ENCODE results near the gene GPR21. TPM values are rescaled to one million over a fixed set of nuclear protein-coding genes. Genes with fewer than 3 reads are reported as not detected.
A peak's percentile ranks its signal among the peaks of the same experiment; 100 is the strongest.

The GPR21 gene
- total and polyA plus RNA-seq, 2 experiments from 2014 or later = 0.90 TPM; not detected in 1

GRCh38 chr9:123083680-123084079 is 50.2 kb downstream of the GPR21 start:
- Histone ChIP-seq H3K36me3 (ENCODE audit: insufficient read depth) (peaks cover 4% of the 10 kb centered on the region), H3K4me1 (ENCODE audit: insufficient read depth) (peaks cover 17% of the 10 kb centered on the region), H3K27ac (ENCODE audit: low read depth) (no peak overlapping the region), H3K4me3 (no peak overlapping the region), H3F3A (replicated peaks; ENCODE audit: low read depth) (no peaks in the 10 kb centered on the region), H3K27me3 (ENCODE audit: insufficient read depth) (no peaks in the 10 kb centered on the region), H4K20me1 (replicated peaks; ENCODE audit: insufficient read depth) (no peaks in the 10 kb centered on the region; the same call in 1 of the 2 replicates), H2AFZ (no peak overlapping the region), H3K9me2 (ENCODE audit: insufficient read depth) (no peaks in the 10 kb centered on the region), H3K4me2 (no peak overlapping the region), H3K79me2 (replicated peaks; ENCODE audit: insufficient read depth) (no peaks in the 10 kb centered on the region)
- no peak for TF ChIP-seq REST (IDR thresholded peaks at IDR 0.05; ENCODE audit: unreplicated experiment)
- no peak for TF ChIP-seq EZH2phosphoT487 (IDR thresholded peaks at IDR 0.05; ENCODE audit: unreplicated experiment)
- TF ChIP-seq ZNF331 (CRISPR knock-in tag; IDR thresholded peaks at IDR 0.05; ENCODE audit: low read depth) = no peak
- peaks cover 46% of the 10 kb centered on the region for H3K36me3 Mint-ChIP-seq (ENCODE audit: low read depth)
- ATAC-seq (no peak), DNase-seq (ENCODE audit: low spot score) (no peak)
- no peak overlapping the region for H3K4me3 Mint-ChIP-seq
- H3K4me1 Mint-ChIP-seq = peaks cover 26% of the 10 kb centered on the region
- H3K27ac Mint-ChIP-seq = no peak overlapping the region
- H3K9me3 Mint-ChIP-seq = no peaks in the 10 kb centered on the region
- H3K27me3 Mint-ChIP-seq (ENCODE audit: insufficient read depth, low read depth, poor library complexity) = peaks cover 2% of the 10 kb centered on the region

GRCh38 chr9:123084256-123084655 is 50.8 kb downstream of the GPR21 start:
- Histone ChIP-seq H3K9me2 (ENCODE audit: insufficient read depth) (no peaks in the 10 kb centered on the region), H3K79me2 (replicated peaks; ENCODE audit: insufficient read depth) (no peaks in the 10 kb centered on the region), H4K20me1 (replicated peaks; ENCODE audit: insufficient read depth) (no peaks in the 10 kb centered on the region; the same call in 1 of the 2 replicates), H3K4me3 (no peak overlapping the region), H3K27ac (ENCODE audit: low read depth) (no peak overlapping the region), H3K36me3 (ENCODE audit: insufficient read depth) (no peaks in the 10 kb centered on the region; the same call in 1 of the 2 replicates), H3K4me1 (ENCODE audit: insufficient read depth) (peaks cover 17% of the 10 kb centered on the region), H3F3A (replicated peaks; ENCODE audit: low read depth) (no peaks in the 10 kb centered on the region), H3K4me2 (no peak overlapping the region), H2AFZ (no peak overlapping the region), H3K27me3 (ENCODE audit: insufficient read depth) (no peaks in the 10 kb centered on the region)
- Mint-ChIP-seq H3K4me3 (no peak overlapping the region), H3K27ac (0 out of 2 replicates have a peak overlapping the region, but pooled peaks have one; percentile 7), H3K4me1 (peaks cover 24% of the 10 kb centered on the region), H3K9me3 (no peaks in the 10 kb centered on the region), H3K27me3 (ENCODE audit: insufficient read depth, low read depth, poor library complexity) (peaks cover 2% of the 10 kb centered on the region), H3K36me3 (ENCODE audit: low read depth) (peaks cover 41% of the 10 kb centered on the region)
- ATAC-seq (no peak), DNase-seq (ENCODE audit: low spot score) (no peak)
- TF ChIP-seq EZH2 (IDR thresholded peaks at IDR 0.05; ENCODE audit: low read depth, unreplicated experiment) = no peak
- no peak for TF ChIP-seq EZH2phosphoT487 (IDR thresholded peaks at IDR 0.05; ENCODE audit: unreplicated experiment)
- no peak for TF ChIP-seq ZNF331 (CRISPR knock-in tag; IDR thresholded peaks at IDR 0.05; ENCODE audit: low read depth)
- TF ChIP-seq CREB1 (CRISPR knock-in tag; IDR thresholded peaks at IDR 0.05; ENCODE audit: low read depth) = no peak
- TF ChIP-seq POLR2AphosphoS5 (IDR thresholded peaks at IDR 0.05; ENCODE audit: low read depth) = no peak
- no peak for TF ChIP-seq JUNB (IDR thresholded peaks at IDR 0.05; ENCODE audit: unreplicated experiment)
- TF ChIP-seq STAT1 (IDR thresholded peaks at IDR 0.05; ENCODE audit: unreplicated experiment) = no peak
- no peak for TF ChIP-seq NANOG (IDR thresholded peaks at IDR 0.05; ENCODE audit: borderline replicate concordance)
- no peak for TF ChIP-seq CTCF (conservative IDR thresholded peaks at IDR 0.05; ENCODE audit: low read depth in 2 of 2)
- no peak for TF ChIP-seq ZNF114 (CRISPR knock-in tag; IDR thresholded peaks at IDR 0.05)
- TF ChIP-seq ETS1 (IDR thresholded peaks at IDR 0.05) = no peak
